Keratinocyte (primary cell): ENCODE results near the gene TDRD3.

ENCODE experiments used
- CTCF ChIP-seq, 3 experiments: IDR thresholded peaks in 1 of 3; conservative IDR thresholded peaks in 1 of 3; optimal IDR thresholded peaks in 1 of 3; 2 replicates in 2 of 3; 3 replicates in 1 of 3; pipeline versions ENCODE3 to v1.5.1; 2011; ENCODE audit warnings: low read length in 3 of 3, mild to moderate bottlenecking in 3 of 3, moderate library complexity in 2 of 3, control low read depth in 1 of 3, inconsistent platforms in 1 of 3; ENCODE audit not compliant: insufficient read depth in 2 of 3; ENCODE audit errors: extremely low read depth in 1 of 3
- EZH2 ChIP-seq: IDR thresholded peaks from one replicate; pipeline ENCODE4 v1.6.1; 2012; ENCODE audit warnings: inconsistent platforms, mild to moderate bottlenecking, low read length, moderate library complexity

- TF ChIP-seq CTCF (optimal IDR thresholded peaks at IDR 0.05 in 1 of 3, IDR thresholded peaks at IDR 0.05 in 1 of 3, conservative IDR thresholded peaks at IDR 0.05 in 1 of 3; ENCODE audit: extremely low read depth in 1 of 3, insufficient read depth in 2 of 3, low read length in 3 of 3) = no peak
- TF ChIP-seq EZH2 = no peak
Observed at GRCh38 chr13:60491531-60491930, 94.5 kb downstream of the TDRD3 start.
